Activated CD8-positive, alpha-beta memory T cell treated with anti-CD3 and anti-CD28 coated beads, Interleukin-2, amount 50 U/mL, for 1 hour (primary cell): Measurements from ENCODE around the gene NOC2L.

ENCODE experiments used
- DNase-seq: peaks from one replicate; pipeline ENCODE4 v3.0.0-alpha.2; 2020; ENCODE audit errors: extremely low read depth

Gene NOC2L

DNA sequence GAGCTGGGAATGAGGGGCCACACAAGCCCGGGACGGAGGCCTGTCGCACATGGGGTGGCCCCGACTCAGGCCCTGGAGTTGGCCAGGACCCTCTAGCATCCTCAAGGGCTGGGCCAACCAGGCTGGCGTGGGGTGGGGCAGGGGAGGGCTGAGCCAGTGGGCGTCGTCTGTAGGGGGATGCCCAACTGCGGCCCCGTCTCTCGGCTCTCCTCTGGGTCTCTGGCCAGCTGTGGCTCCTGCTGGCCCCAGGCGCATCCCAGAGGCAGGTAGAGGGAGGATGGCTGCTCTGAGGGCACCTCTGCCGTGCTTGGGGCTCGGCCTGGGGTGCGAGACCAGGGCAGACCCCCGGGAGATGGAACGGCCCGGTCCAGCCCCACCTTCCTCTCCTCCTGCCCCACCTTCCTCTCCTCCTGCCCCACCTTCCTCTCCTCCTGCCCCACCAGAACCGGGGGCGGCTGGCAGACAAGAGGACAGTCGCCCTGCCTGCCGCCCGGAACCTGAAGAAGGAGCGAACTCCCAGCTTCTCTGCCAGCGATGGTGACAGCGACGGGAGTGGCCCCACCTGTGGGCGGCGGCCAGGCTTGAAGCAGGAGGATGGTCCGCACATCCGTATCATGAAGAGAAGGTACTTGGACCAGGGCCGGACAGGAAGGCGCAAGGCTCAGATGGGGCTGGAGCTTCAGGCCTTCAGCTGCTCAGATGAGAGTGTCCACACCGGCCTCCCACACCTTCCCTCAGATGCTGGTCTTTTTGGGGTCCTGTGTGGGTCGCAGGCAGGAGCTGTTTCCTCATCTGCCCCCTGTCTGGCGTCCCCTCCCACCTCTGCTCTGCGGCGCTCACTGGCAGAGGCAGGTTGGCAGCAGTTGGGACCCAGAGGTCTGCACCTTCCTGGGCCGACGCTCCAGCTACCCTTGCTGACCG, 29.1 kb downstream of the NOC2L start:
- no peak for DNase-seq

DNA sequence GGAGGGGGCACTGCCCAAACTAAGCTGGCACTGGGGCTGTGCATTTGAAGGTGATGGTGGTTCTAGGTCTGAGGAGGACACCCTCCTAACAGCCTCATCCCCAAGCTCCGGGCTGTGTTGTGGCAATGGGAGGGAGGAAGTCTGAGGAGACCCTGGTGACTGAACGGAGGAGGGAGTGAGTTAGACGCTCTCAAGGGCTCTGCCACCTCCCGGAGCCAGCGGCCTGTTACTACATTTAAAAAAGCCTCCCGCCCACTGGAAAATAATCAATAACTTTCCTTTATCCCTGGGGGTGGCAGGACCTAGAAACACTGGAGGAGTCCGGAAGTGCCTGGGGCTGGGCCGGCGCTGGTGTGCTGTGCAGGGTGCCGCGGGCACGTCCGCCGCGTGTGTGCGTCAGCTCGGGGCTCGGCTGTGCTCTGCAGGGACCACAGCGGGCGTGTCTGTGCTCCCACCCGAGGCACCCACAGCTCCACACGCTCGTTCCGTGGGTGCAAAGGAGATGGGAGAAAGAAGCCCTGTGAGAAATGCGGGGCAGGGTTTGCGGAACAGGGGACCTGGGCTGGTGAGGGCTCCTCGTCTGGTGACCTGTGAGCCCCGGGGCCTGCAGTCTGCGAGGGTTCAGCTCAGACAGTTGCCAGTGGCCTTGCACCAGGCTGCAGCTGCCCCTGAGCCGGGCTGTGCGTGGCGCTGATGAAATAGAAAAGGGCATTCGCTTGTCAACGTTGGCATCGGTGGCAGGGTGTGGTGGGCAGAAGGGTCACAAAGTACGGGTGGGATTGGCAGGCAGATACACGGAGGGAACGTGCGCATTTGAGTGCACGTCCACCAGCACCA, 30.0 kb downstream of the NOC2L start:
- no peak for DNase-seq

DNA sequence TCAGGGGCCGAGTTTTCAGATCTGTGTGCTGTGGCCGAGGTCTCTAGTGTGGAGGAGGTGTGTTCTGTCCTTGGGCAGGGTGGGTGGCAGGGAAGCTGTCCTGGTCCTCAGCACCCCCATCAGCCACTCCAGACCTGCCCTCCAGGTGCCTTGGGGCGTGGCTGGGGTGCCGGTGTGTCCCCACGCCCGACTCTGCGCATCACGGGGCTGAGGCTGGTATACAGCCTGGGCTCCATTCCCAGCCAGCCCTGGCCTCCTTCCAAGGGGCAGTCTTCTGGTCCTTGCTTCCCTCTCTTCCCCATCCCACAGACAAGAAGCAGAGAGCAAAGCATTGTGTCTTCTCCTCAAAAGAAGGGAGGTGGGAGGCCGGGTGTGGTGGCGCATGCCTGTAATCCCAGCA, 31.3 kb downstream of the NOC2L start:
- no peak for DNase-seq

DNA sequence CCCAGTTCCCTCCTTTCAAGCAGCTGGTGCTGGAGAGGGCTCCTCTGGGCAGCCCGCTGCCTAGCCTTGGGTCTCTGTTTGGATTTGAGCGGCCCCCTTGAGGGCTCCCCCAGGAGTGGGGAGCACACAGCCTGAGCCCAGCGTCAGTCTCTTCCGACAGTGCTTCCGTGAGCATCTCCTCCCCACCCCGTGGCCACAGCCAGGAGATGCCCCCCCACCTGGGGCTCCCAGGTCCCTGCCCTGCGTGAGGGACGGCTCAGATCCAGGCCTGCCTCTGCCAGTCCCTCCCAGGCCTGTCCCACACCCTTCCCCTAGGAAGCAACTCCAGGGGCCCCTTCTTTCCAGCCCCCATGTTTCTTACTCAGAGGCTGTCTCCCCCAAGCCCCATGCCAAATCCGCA, 31.8 kb downstream of the NOC2L start:
- DNase-seq, result no peak

DNA sequence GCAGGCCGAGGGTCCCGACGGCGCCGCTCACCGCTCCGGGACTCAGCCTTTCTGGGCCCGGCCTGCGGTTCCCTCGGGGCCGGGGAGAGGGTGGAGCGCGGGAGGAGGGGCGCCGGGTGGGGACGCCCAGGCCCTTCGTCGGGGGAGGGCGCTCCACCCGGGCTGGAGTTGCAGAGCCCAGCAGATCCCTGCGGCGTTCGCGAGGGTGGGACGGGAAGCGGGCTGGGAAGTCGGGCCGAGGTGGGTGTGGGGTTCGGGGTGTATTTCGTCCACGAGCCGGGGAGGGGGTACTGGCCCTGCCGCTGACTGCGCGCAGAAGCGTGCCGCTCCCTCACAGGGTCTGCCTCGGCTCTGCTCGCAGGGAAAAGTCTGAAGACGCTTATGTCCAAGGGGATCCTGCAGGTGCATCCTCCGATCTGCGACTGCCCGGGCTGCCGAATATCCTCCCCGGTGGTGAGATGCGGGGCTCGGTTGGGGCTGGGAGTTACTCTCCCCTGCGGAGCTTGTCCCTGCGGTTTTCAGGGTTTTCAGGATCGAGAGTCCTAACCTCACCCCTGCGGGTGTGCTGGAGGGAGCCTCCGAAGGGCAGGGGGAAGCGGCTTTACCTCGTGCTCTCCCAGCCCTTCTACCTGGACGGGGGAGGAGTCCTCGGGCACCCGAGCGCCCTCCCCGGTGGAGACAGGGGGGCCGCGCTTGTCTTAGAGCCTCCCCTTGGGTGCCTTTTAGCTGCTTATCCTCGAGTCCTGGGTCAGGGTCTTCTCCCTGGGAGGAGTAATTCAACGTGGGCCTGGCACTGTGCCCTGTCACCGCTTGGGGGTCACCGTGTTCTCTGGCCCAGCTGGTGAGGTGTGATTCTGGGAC, 33.3 kb downstream of the NOC2L start:
- DNase-seq, result no peak

GRCh38 chr1:924656-925560, 34.1 kb downstream of the NOC2L start:
- no peak for DNase-seq

DNA sequence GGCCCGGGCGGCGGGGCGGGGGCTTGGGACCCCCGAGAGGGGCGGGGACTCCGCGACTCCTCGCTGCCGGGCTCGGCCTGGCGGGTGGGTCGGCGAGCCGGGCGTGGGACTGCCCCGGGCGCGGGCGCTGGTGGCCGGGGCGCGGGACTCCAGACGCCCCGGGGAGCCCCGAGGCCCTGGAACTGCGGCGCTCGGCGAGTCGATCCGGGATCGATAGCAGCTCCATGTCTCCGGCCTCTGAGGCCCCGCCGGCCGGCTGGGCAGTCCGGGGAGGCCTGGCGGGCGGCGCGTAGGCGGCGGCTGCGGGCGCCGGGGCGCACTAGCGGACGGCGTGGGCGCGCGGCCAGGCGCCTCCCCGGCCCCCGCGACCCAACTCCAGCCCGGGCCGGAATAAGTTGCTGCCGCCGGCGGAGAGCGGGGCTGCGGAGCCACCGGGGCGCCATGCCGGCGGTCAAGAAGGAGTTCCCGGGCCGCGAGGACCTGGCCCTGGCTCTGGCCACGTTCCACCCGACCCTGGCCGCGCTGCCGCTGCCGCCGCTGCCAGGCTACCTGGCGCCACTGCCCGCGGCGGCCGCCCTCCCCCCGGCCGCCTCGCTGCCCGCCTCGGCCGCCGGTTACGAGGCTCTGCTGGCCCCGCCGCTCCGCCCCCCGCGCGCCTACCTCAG, 34.9 kb downstream of the NOC2L start:
- no peak for DNase-seq

GRCh38 chr1:923131-923990, 35.7 kb downstream of the NOC2L start, which contains the start of gene SAMD11:
SAMD11 (plus strand) TSS chr1:923923; CDS start chr1:924432, 509 bp downstream.
- DNase-seq, result peak; percentile 31

GRCh38 chr1:921011-921837, 37.8 kb downstream of the NOC2L start:
- no peak for DNase-seq

DNA sequence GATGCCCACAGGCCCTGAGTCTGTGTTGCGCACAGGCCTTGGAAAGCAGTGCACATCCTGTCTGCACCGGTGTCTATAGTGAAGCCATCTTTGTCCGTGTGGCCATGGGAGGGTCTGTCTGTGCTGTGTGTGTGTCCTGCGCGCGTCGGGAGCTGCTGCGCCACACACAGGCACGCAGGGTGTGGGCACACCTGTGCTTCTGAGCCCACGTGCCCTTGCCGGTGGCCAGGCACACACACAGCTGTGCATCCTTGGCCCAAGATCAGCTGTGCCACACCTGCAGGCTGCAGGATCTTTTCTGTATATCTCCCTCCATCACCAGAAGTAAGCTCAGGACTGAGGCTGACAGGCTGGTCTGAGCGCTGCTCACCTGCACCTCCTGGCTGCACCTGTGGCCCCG, 38.5 kb downstream of the NOC2L start:
- no peak for DNase-seq

DNA sequence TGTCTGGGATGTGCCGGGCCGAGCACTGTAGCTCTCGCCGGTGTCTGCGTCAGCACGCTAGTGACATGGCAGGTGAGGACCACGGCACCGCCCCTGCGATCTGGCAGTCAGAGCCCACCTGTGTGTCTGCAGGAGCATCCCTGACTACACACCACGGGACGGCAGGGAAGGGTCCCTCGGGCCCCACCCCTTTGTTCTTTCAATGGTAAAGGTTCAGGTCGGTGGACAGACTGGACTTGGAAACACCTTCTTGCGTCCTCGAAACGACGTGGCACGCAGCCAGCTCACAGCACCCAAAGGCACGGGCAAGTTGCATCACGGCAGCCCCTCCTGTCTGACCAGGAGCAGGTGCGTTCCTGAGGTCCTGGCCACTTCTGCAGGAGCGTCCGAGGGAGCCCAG, 39.0 kb downstream of the NOC2L start:
- DNase-seq, result no peak

DNA sequence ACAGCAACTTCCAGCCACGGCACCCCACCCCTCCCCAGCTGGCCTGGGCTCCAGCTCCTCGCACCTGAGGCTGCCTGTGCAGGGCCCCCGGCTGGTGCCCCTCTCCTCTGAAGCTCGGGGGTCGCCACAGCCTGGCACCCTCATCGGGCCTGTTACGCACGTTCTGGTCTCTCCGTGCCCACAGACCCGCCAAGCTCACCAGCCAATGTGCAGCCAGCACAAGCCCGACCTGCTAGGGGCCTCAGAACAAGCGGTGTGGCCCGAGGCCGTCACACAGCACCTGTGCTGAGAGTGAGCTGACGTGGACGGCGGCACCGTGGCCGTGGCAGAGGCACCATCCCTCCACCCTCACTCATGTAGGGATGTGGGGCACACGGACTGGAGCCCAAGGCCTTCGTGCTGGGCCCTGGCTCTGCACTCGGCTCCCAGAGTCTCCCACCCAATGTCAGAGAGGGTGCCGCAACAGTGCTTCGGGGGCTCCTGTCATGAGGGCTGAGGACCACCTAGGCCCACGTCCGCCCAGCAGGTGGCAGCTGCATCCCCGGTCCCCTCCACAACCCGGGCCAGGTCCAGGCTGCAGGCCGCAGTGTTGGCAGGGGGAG, 39.7 kb downstream of the NOC2L start:
- no peak for DNase-seq

- no peak for DNase-seq
Observed at GRCh38 chr1:918843-919242, 40.2 kb downstream of the NOC2L start.

- no peak for DNase-seq
Observed at GRCh38 chr1:918353-918752, 40.7 kb downstream of the NOC2L start.

GRCh38 chr1:917466-918091, 41.5 kb downstream of the NOC2L start:
- DNase-seq, result no peak

GRCh38 chr1:917076-917459, 42.0 kb downstream of the NOC2L start:
- DNase-seq, result no peak
